Lower lobe of right lung (tissue), 2 donors: Measurements from ENCODE around the gene SPATA24. TPM values are rescaled to one million over a fixed set of nuclear protein-coding genes. Genes with fewer than 3 reads are reported as not detected.
"Not testable (repeated sequence)": the region's sequence is repeated elsewhere in the genome, so short reads cannot be mapped to it uniquely, and the experiment has no call there.

Source experiments
- ATAC-seq, 2 donors: fragments of 200-7000 bp; cut with Tn5 transposase; one replicate each; pipeline ENCODE4 v1.9.1; 2020 to 2022; ENCODE audit warnings: mild to moderate bottlenecking in 2 of 2, moderate library complexity in 2 of 2
- DNase-seq: peaks from one replicate; pipeline ENCODE4 v3.0.0-alpha.2; 2020
- H3K27ac ChIP-seq: fragments of 200-600 bp; one replicate; pipeline ENCODE4 v1.8.0; 2022
- H3K27me3 ChIP-seq: fragments of 200-600 bp; one replicate; pipeline ENCODE4 v1.8.0; 2022; ENCODE audit warnings: low read depth
- H3K36me3 ChIP-seq: fragments of 200-600 bp; one replicate; pipeline ENCODE4 v1.8.0; 2022; ENCODE audit warnings: mild to moderate bottlenecking
- H3K4me1 ChIP-seq: fragments of 200-600 bp; one replicate; pipeline ENCODE4 v1.8.0; 2022
- H3K4me3 ChIP-seq: fragments of 200-600 bp; one replicate; pipeline ENCODE4 v1.8.0; 2022; ENCODE audit warnings: mild to moderate bottlenecking
- H3K9me3 ChIP-seq: fragments of 200-600 bp; one replicate; pipeline ENCODE4 v1.8.0; 2022
- CTCF ChIP-seq: fragments of 200-600 bp; IDR thresholded peaks from one replicate; pipeline ENCODE4 v1.8.0; 2022; ENCODE audit warnings: antibody characterized with exemption, mild to moderate bottlenecking
- intact Hi-C: fragments of 100-400 bp; cut with DNase I; formaldehyde crosslinking; loops from one replicate; pipeline ENCODE4 v1.11.0; 2022
- total RNA-seq: library from RNA; stranded (reverse); fragmentation: NEBNext Ultra II Directional; extraction: Animal tissue kit (Norgen Biotek cat#: 25700); gene quantifications from one replicate; pipeline ENCODE4 v1.2.1, GENCODE V29; 2021
- donor health status: DM: no; HTN: yes; CAD: no; lungs with severe emphysema.

Gene SPATA24
- total RNA-seq, 1 donor from 2014 or later, result 3.5 TPM

GRCh38 chr5:139354186-139354585 lies 49.7 kb downstream of the SPATA24 start:
- no peaks in the 10 kb centered on the region for H3K27me3 ChIP-seq
- H3K27ac ChIP-seq, result no peak overlapping the region
- intact Hi-C loops, result no loop called here
- no peak for TF ChIP-seq CTCF
- DNase-seq (no peak), ATAC-seq (no peak)
- peaks cover 24% of the 10 kb centered on the region for H3K4me1 ChIP-seq
- peaks cover 9% of the 10 kb centered on the region for H3K36me3 ChIP-seq
- H3K4me3 ChIP-seq, result no peak overlapping the region
- no peaks in the 10 kb centered on the region for H3K9me3 ChIP-seq

GRCh38 chr5:139347863-139348262 lies 56.0 kb downstream of the SPATA24 start:
- intact Hi-C loops, H3K27ac ChIP-seq, ATAC-seq, H3K4me3 ChIP-seq, H3K27me3 ChIP-seq, H3K9me3 ChIP-seq, DNase-seq: not testable (repeated sequence)
- H3K36me3 ChIP-seq, result peaks cover 18% of the 10 kb centered on the region
- H3K4me1 ChIP-seq, result peaks cover 36% of the 10 kb centered on the region

Other genes starting within 250 kb of the SPATA24 start
- 40.6 TPM for gene SIL1, start 205.7 kb downstream of the SPATA24 start, total RNA-seq
- gene MATR3, start 110.3 kb downstream of the SPATA24 start, total RNA-seq, result 176 TPM
- gene PAIP2, start 62.2 kb downstream of the SPATA24 start, total RNA-seq, result 84.1 TPM
- 1.4 TPM for gene SLC23A1, start 20.8 kb downstream of the SPATA24 start, total RNA-seq
- 7.8 TPM for gene MZB1, start 14.2 kb downstream of the SPATA24 start, total RNA-seq
- 0.86 TPM for gene PROB1, start 9.0 kb downstream of the SPATA24 start, total RNA-seq
- 10.0 TPM for gene DNAJC18, start 35.4 kb upstream of the SPATA24 start, total RNA-seq
- 48.8 TPM for gene ECSCR, start 58.7 kb upstream of the SPATA24 start, total RNA-seq
- gene SMIM33, start 66.9 kb upstream of the SPATA24 start, total RNA-seq, result not detected
- 120 TPM for gene STING1, start 78.7 kb upstream of the SPATA24 start, total RNA-seq
- gene UBE2D2, start 157.2 kb upstream of the SPATA24 start, total RNA-seq, result 97.0 TPM
- 27.3 TPM for gene CXXC5, start 244.3 kb upstream of the SPATA24 start, total RNA-seq